OCI-LY3 (cell line): ENCODE data around the gene LGALS3.
A peak's percentile ranks its signal among the peaks of the same experiment; 100 is the strongest.

ENCODE experiments used
- H2AFZ ChIP-seq: fragments of 200-600, 300-600 bp; shearing (Covaris generic); 2 replicates; pipeline ENCODE4 v1.6.0; 2014; ENCODE audit warnings: antibody characterized with exemption, low read depth, low read length
- H3K27ac ChIP-seq: fragments of 200-600, 300-600 bp; sonication (generic); 2 replicates; pipeline ENCODE4 v1.5.1; 2014; ENCODE audit warnings: mild to moderate bottlenecking, low read length, moderate library complexity, mixed read lengths
- H3K27me3 ChIP-seq: fragments of 200-600, 300-600 bp; sonication (generic); 2 replicates; pipeline ENCODE4 v1.6.1; 2014; ENCODE audit warnings: low read depth, low read length, mixed read lengths
- H3K36me3 ChIP-seq: fragments of 200-600, 300-600 bp; sonication (generic); replicated peaks from 2 replicates; pipeline ENCODE3; 2014; ENCODE audit warnings: low read depth, low read length, mixed read lengths
- H3K4me1 ChIP-seq: fragments of 300-600, 200-600 bp; sonication (generic); 2 replicates; pipeline ENCODE4 v1.6.1; 2014; ENCODE audit warnings: low read length, mixed read lengths
- H3K4me2 ChIP-seq: fragments of 200-600, 300-600 bp; sonication (generic); 2 replicates; pipeline ENCODE4 v1.6.1; 2014; ENCODE audit warnings: low read length, mixed read lengths
- H3K4me3 ChIP-seq: fragments of 300-600, 200-600 bp; sonication (generic); 2 replicates; pipeline ENCODE4 v1.5.1; 2014; ENCODE audit warnings: antibody characterized with exemption, mild to moderate bottlenecking, low read length, moderate library complexity
- H3K79me2 ChIP-seq: fragments of 300-600, 200-600 bp; shearing (Covaris generic); 2 replicates; pipeline ENCODE4 v1.6.1; 2014; ENCODE audit warnings: mild to moderate bottlenecking, low read length, mixed read lengths
- H3K9ac ChIP-seq: fragments of 300-600, 200-600 bp; shearing (Covaris generic); 2 replicates; pipeline ENCODE4 v1.6.0; 2014; ENCODE audit warnings: mild to moderate bottlenecking, low read length, moderate library complexity
- H3K9me3 ChIP-seq: fragments of 200-600, 300-600 bp; shearing (Covaris generic); 2 replicates; pipeline ENCODE4 v1.6.1; 2014; ENCODE audit warnings: low read length, mixed read lengths; ENCODE audit not compliant: insufficient read depth
- H4K20me1 ChIP-seq: fragments of 200-600, 300-600 bp; sonication (generic); 2 replicates; pipeline ENCODE4 v1.6.1; 2016; ENCODE audit warnings: low read length, mixed read lengths; ENCODE audit not compliant: insufficient read depth
- EZH2phosphoT487 ChIP-seq: fragments of 200-600 bp; shearing (Covaris generic); IDR thresholded peaks from 2 replicates; pipeline ENCODE4 v1.6.1; 2018; ENCODE audit warnings: antibody characterized with exemption, mixed run types, low read depth
- TF ChIP-seq, protein P1 (sequence below): fragments of 200-600, 300-600 bp; sonication (generic); IDR thresholded peaks from 2 replicates; pipeline ENCODE4 v1.5.1; 2014; ENCODE audit warnings: antibody characterized with exemption, low read length, low read depth

LGALS3 gene

DNA sequence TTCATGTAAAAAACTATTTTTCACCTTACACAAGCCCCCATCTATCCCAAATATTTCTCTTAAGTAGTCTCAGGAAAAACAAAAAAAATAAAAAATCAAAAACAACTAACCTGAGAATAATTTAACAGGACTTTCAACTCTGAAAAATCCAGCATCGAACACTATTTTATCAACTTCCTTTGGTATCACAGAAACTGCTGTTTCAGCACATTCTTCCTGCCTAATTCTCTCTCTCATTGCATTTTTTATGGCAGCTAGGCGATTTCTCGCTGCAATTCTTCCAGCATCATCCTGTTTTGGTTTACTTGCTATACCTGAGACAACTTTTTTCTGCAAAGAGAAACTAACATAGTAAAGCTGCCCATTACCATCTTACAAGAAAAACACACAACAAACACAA lies 29.4 kb downstream of the LGALS3 start:
- Histone ChIP-seq H3K27me3 (no peaks in the 10 kb centered on the region), H3K36me3 (peaks cover 43% of the 10 kb centered on the region), H4K20me1 (no peaks in the 10 kb centered on the region), H3K4me1 (no peaks in the 10 kb centered on the region), H3K4me2 (no peak overlapping the region), H3K9ac (no peak overlapping the region), H3K27ac (no peak overlapping the region), H2AFZ (no peak overlapping the region), H3K79me2 (no peaks in the 10 kb centered on the region), H3K9me3 (no peaks in the 10 kb centered on the region), H3K4me3 (no peak overlapping the region)
- TF ChIP-seq, protein P1, sequence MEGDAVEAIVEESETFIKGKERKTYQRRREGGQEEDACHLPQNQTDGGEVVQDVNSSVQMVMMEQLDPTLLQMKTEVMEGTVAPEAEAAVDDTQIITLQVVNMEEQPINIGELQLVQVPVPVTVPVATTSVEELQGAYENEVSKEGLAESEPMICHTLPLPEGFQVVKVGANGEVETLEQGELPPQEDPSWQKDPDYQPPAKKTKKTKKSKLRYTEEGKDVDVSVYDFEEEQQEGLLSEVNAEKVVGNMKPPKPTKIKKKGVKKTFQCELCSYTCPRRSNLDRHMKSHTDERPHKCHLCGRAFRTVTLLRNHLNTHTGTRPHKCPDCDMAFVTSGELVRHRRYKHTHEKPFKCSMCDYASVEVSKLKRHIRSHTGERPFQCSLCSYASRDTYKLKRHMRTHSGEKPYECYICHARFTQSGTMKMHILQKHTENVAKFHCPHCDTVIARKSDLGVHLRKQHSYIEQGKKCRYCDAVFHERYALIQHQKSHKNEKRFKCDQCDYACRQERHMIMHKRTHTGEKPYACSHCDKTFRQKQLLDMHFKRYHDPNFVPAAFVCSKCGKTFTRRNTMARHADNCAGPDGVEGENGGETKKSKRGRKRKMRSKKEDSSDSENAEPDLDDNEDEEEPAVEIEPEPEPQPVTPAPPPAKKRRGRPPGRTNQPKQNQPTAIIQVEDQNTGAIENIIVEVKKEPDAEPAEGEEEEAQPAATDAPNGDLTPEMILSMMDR = no peak
- TF ChIP-seq EZH2phosphoT487 = no peak

DNA sequence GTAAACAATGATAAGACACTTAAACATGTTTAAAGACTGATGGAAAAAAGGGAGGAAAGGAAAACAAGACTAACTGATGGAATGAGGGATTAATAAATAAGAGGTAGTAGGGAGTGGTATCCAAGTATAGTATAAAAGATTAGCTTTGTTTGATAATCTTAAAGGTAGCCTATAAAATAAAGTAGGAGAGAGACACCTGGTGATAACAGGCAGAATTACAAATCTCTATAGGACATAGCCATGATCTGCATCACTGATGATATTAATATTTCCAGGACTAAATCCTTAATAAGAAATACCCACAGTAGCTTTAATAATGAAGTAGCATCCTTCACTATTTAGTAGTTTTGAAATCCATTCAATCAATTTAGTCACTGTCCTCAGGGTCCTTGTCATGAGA lies 31.9 kb downstream of the LGALS3 start:
- Histone ChIP-seq H3K79me2 (no peaks in the 10 kb centered on the region), H3K9me3 (no peaks in the 10 kb centered on the region), H3K27me3 (no peaks in the 10 kb centered on the region), H3K4me2 (no peak overlapping the region), H3K36me3 (peaks cover 53% of the 10 kb centered on the region), H2AFZ (no peak overlapping the region), H3K4me1 (no peaks in the 10 kb centered on the region), H3K9ac (no peak overlapping the region), H3K4me3 (no peak overlapping the region), H4K20me1 (no peaks in the 10 kb centered on the region), H3K27ac (no peak overlapping the region)
- TF ChIP-seq, protein P1 = peak; percentile 66
- no peak for TF ChIP-seq EZH2phosphoT487

DNA sequence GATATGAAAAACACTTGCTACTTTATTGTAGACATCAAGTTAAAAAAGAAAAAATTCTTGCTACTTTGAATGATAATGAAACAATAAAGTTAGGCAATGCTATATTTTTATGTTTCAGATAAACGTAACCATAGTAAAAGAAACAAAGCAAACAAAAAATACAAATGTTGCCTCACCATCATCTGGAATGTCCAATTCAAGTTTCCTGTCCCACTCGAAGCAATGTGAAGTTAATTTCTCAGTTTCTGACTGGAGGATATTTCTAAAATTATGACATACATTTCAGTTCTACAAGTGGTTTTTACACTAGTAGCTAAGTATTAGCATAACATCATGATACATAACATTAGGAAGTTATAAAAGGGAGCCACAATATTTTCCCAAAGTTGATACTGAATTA lies 41.5 kb downstream of the LGALS3 start:
- no peak overlapping the region for H3K9ac ChIP-seq
- no peak overlapping the region for H3K4me2 ChIP-seq
- H2AFZ ChIP-seq = no peak overlapping the region
- H3K9me3 ChIP-seq = no peaks in the 10 kb centered on the region
- H3K27me3 ChIP-seq = no peaks in the 10 kb centered on the region
- no peak overlapping the region for H3K4me3 ChIP-seq
- H4K20me1 ChIP-seq = no peaks in the 10 kb centered on the region
- TF ChIP-seq, protein P1 = no peak
- no peak for TF ChIP-seq EZH2phosphoT487
- no peaks in the 10 kb centered on the region for H3K79me2 ChIP-seq
- H3K27ac ChIP-seq = no peak overlapping the region
- peaks cover 40% of the 10 kb centered on the region for H3K36me3 ChIP-seq
- H3K4me1 ChIP-seq = no peaks in the 10 kb centered on the region

DNA sequence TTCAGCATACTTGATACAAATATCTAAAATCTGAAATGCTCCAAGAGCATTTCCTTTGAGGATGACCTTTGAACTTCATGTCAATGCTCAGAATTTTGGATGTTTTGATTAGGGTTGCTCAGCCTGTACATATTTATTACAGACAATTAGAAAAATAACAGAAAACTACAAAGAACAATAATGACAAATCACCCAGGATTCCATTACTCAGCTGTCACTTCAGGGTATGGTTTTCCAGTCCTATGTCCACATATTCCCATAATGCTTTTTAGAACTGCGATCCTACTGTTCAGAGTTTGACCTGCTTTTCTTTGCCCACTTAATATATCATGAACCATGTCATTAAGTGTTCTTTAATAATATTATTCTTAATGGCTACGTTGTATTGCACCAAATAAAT lies 51.0 kb downstream of the LGALS3 start:
- H4K20me1 ChIP-seq = no peaks in the 10 kb centered on the region
- no peaks in the 10 kb centered on the region for H3K4me1 ChIP-seq
- H3K9me3 ChIP-seq = no peaks in the 10 kb centered on the region
- no peak overlapping the region for H3K4me3 ChIP-seq
- H3K4me2 ChIP-seq = no peak overlapping the region
- 0 out of 2 replicates have a peak, but pooled peaks cover 3% of the 10 kb centered on the region for H3K79me2 ChIP-seq
- H2AFZ ChIP-seq = no peak overlapping the region
- no peaks in the 10 kb centered on the region for H3K27me3 ChIP-seq
- TF ChIP-seq, protein P1 = no peak
- no peak for TF ChIP-seq EZH2phosphoT487
- no peak overlapping the region for H3K9ac ChIP-seq
- H3K27ac ChIP-seq = no peak overlapping the region
- H3K36me3 ChIP-seq = peaks cover 60% of the 10 kb centered on the region
